HG03565 (cell line): ENCODE measurements around the gene CFAP54.
A peak's percentile ranks its signal among the peaks of the same experiment; 100 is the strongest.
"Not testable (repeated sequence)": the region's sequence is repeated elsewhere in the genome, so short reads cannot be mapped to it uniquely, and the experiment has no call there.

Source experiments
- ATAC-seq: cut with Tn5 transposase; IDR thresholded peaks from one replicate; pipeline ENCODE4 v1.9.1; 2021; ENCODE audit warnings: mild to moderate bottlenecking, moderate library complexity; ENCODE audit not compliant: unreplicated experiment

The CFAP54 gene

DNA sequence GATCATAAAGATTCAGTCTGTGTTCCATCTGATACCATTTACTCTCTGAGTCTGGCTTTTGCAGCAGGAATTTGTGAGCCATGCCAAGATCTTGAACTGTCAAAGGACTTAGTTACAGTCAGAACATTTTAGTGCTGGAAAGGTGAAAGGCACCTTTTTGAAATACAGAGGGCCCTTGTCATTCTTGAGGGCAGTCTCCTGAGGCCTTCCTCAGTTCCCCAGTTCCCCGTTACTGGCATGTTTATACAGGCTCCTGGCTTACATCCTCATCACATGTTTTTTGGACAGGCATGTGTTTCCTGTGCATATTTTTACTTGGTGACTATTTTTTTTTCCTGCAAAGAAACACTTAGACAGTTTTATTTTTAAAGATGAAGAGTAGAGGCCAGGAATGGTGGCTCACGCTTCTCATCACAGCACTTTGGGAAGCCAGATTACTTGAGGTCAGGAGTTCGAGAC, 21.0 kb downstream of the CFAP54 start:
- no peak for ATAC-seq

GRCh38 chr12:96513166-96513565, 23.8 kb downstream of the CFAP54 start:
- ATAC-seq, result no peak

GRCh38 chr12:96513681-96514080, 24.3 kb downstream of the CFAP54 start:
- no peak for ATAC-seq

DNA sequence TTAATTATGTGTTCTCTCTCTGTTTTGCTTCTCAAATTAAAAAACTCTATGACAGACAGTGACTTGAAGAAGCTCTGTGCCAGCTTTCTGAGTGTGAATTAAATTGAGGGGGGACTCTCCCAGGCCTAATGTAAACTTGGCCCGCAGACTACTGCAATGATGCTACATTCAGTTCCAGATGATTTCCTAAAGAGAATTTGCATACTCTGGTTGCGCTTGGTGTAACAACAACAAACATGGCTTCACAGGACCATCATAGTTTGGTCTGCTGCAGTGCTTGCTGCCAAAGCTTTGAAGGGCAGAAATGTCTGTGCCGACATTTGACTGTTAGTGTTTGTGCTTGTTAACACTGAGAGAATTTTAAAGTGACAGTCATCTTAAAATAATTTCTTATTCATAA, 25.0 kb downstream of the CFAP54 start:
- ATAC-seq, result peak; percentile 86

DNA sequence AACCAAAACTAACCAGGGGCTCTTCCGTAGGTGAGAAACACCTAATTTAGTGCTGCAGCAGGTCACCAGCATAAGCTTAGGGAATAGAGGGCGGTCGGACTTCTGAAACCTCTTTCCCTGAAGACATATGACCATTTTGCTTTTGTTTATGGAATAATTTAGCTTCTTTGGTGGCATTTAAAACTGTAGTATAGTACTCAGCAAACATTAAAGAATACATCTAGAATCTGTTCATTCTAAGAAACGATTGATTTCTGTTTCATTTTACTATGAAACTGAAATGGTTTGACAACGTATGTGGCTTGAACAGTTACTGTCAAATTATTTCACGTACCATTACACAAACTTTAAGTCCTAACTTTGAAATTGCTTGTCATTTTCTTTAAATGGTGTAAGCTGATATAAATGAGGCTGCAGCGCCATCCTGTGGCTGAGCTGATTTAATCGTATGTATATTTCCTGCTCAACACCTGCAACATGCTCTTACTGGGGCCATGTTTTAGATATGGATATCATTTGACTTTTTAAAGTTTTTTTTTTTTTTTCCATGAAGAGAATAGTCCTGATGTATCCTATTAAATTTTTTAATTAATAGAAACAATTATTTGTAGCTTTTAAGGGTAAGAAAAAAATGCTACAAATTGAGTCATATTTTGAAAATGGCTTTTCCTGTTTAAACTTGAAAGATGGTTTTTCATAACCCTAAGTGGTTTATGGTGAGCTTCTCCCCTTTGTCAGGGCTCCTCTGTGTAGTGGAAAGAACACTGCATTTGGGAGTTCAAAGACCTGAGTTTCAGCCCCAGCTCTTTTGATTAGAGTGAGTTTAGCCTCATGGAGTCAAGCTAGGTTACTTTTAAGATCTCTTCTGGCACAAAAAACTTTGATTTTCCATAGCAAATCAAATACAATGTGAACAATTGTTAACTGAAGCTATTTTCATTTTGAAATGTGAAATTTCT, 27.4 kb downstream of the CFAP54 start:
- ATAC-seq, result peak; percentile 50

GRCh38 chr12:96520767-96521166, 31.4 kb downstream of the CFAP54 start:
- ATAC-seq, result no peak

GRCh38 chr12:96521895-96522682, 32.7 kb downstream of the CFAP54 start:
- ATAC-seq, result no peak

- no peak for ATAC-seq
Observed at GRCh38 chr12:96522690-96523089, 33.3 kb downstream of the CFAP54 start.

DNA sequence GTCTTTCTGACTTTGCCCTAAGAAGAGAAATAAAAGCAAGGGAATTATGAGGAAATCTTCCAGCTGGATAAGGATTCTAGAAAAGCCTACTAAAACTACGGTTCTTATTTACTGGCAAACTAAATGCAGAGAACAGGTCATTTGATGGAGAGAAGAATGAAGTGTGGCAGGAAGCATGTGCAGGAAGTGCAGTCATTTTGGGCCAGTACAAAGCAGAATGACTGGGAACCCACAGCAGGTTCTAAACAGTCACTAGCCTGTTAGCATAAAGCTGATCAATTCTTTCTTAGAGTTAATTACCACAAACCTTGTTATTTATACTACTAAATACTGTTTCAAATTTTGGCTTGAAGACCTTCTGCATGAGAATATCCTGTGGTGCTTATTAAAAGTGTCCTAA, 36.7 kb downstream of the CFAP54 start:
- no peak for ATAC-seq

DNA sequence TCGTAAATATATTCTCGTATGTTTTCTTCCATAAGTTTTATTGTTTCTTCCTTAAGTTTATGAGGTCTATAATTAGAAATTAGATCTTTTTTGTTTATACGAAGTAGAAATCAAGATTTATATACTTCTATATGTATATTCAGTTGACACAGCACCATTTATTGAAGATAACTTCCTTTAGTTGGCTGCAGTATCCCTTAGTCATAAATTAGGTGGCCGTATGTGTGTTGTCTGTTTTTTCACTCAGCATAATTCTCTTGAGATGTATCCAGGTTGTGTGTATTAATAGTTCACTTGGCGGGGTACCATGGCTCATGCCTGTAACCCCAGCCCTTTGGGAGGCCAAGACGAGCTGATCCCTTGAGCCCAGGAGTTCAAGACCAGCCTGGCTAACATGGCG, 40.5 kb downstream of the CFAP54 start:
- ATAC-seq, result no peak

DNA sequence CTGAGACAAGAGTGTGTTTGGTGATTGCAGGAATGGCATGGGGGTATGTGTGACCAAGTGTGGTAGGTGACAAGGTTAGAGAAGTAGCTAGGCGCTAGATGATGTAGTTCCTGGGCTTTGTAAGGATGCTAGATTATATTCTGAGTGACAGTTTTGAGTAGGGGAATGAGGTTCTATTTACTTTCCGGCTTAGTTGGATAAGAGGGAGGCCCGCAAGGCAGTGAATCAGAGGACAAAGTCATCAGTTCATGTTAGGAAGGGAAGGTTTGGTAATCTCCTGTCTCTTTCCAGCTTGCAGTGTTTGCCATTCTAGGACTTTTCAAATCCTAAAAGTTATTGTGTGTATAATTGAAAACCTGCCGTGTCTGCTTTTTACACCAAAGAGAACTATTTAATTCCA, 45.0 kb downstream of the CFAP54 start:
- ATAC-seq, result no peak

GRCh38 chr12:96548384-96548783, 59.0 kb downstream of the CFAP54 start:
- no peak for ATAC-seq

DNA sequence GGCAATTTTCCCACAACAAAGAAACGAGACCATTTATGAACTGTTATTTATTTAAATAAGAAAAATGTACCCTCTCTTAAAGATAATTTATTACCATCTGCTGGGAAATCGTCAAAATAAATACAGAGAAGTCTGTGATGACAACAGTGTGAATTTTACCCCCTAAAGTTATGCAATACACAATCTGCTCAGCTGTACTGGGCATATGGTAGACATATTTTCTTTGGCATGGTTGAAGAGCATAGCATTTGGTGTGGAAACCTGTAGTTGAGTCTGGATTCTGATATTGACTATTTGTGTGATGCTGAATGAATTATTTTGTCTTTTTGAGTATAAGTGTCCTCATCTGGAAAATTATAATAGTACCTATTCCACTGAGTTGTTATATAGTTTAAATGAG, 60.0 kb downstream of the CFAP54 start:
- ATAC-seq, result no peak

DNA sequence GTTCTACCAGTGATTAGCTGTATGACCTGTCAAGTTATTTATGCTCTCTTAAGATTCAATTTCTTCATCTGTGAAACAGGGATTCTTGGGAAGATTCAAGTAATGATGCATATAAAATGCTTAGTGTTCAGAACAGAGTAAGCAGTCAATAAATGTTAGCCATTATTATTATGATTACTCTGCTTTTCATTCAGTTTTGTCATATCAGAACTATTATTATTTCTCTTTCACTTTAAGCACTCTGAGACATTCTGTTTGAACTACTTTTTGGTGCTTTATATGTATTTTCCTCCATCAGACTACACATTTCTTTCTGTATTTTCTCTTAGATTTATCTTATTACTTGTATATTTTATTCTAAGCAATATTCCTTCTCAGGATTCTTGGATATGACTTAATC, 81.2 kb downstream of the CFAP54 start:
- ATAC-seq, result peak; percentile 14

GRCh38 chr12:96571101-96571862, 81.9 kb downstream of the CFAP54 start:
- peak; percentile 85 for ATAC-seq

DNA sequence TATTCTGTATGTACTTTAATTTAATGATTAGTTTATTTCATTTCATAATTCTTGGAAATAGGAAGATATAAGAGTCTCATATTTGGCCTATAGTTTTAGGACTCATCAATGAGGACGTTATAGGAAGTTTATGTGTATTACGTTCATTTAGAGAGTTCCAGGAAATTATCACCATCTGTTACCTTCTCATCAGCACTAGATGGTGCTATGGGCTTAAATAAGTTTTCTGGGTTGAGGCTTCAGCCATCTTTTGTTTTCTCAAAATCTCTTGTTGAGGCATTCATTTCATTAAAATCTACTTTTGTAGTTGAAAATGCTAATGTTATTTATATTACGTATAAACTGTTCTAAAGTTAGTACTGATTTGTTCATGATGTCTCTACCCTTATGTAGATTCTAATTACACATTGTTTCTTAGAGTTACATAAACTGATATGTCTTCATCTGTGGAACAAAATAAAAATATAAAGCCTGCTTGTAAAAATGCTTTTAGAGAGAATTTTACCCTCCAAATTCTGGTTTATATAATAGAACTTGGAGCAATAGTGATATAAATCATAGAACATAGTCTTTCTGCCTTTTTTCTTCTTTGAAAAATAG, 89.2 kb downstream of the CFAP54 start:
- ATAC-seq, result peak; percentile 92

DNA sequence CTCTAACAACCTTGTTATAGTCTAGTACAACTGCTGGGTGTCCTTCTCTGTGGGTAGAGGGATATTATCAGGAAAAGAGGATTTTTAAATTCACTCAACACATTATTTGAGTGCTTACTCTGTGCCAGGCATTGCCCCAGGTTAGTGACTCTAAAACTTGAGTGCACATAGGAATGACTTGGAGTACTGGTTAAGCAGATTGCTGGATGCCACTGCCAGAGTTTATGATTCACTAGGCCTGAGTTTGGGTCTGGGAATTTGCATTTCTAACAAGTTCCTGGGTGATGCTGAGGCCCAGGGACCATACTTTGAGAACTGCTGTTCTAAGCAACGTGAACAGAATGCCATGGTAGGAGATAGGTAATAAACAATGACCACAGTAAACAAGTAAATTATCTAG, 96.6 kb downstream of the CFAP54 start:
- ATAC-seq, result no peak

- ATAC-seq, result no peak
Observed at GRCh38 chr12:96587691-96588090, 98.3 kb downstream of the CFAP54 start.

DNA sequence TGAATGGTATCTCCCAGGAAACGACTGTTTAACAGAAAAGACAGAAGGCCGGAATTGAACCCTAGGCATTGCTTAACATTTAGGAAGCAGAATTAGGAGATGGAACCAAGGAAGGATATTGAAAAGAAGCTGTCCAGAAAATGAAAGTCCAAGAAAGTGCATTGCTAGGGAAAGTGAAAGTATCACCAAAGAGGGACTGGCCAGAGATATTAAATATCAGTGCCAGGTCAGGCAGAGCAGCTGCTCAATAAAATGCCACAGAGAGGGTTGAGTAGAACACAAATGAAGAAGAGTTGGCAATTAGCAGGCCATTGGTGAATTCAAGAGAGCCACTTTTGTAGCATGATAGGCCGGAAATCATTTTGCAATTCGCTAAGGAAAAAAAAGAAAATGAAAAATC, 101.6 kb downstream of the CFAP54 start:
- no peak for ATAC-seq

- ATAC-seq, result not testable (repeated sequence)
Observed at GRCh38 chr12:96604374-96604773, 115.0 kb downstream of the CFAP54 start.

GRCh38 chr12:96605684-96606083, 116.3 kb downstream of the CFAP54 start:
- ATAC-seq, result no peak
